Loucy (cell line): Measurements from ENCODE around the gene TFDP3.

Experiments
- H2AFZ ChIP-seq: fragments of 200-600 bp; sonication (generic); 2 replicates; pipeline ENCODE4 v1.6.0; 2016; ENCODE audit warnings: antibody characterized with exemption, mild to moderate bottlenecking, low read length, moderate library complexity
- H3F3A ChIP-seq: fragments of 200-600 bp; 2 replicates; pipeline ENCODE4 v1.6.0; 2016; ENCODE audit warnings: antibody characterized with exemption, low read depth, mild to moderate bottlenecking
- H3K27me3 ChIP-seq: fragments of 200-600 bp; sonication (generic); 2 replicates; pipeline ENCODE4 v1.6.1; 2014; ENCODE audit warnings: low read length, mild to moderate bottlenecking; ENCODE audit not compliant: insufficient read depth, poor library complexity, severe bottlenecking
- H3K36me3 ChIP-seq: fragments of 200-600 bp; sonication (generic); 2 replicates; pipeline ENCODE4 v1.6.1; 2016; ENCODE audit warnings: low read length; ENCODE audit not compliant: insufficient read depth
- H3K4me1 ChIP-seq: fragments of 200-600 bp; sonication (generic); 2 replicates; pipeline ENCODE4 v1.5.1; 2014; ENCODE audit warnings: low read length, mild to moderate bottlenecking; ENCODE audit not compliant: insufficient read depth, poor library complexity, severe bottlenecking
- H3K4me2 ChIP-seq: fragments of 200-600 bp; sonication (generic); 2 replicates; pipeline ENCODE4 v1.6.0; 2014; ENCODE audit warnings: antibody characterized with exemption, low read length, low read depth, mild to moderate bottlenecking; ENCODE audit not compliant: poor library complexity, severe bottlenecking
- H3K4me3 ChIP-seq: fragments of 200-600 bp; sonication (generic); 2 replicates; pipeline ENCODE4 v1.5.1; 2014; ENCODE audit warnings: low read length, mild to moderate bottlenecking, mixed read lengths; ENCODE audit not compliant: poor library complexity, severe bottlenecking
- H3K79me2 ChIP-seq: fragments of 200-600 bp; sonication (generic); 2 replicates; pipeline ENCODE4 v1.6.1; 2014; ENCODE audit warnings: low read length; ENCODE audit not compliant: insufficient read depth
- H3K9ac ChIP-seq: fragments of 200-600 bp; sonication (generic); 2 replicates; pipeline ENCODE4 v1.6.0; 2014; ENCODE audit warnings: mild to moderate bottlenecking, low read depth, low read length, moderate library complexity; ENCODE audit not compliant: poor library complexity, severe bottlenecking
- H3K9me2 ChIP-seq: fragments of 200-600 bp; sonication (generic); replicated peaks from 2 replicates; pipeline ENCODE4 v1.6.1; 2016; ENCODE audit warnings: low read depth, low read length, mixed read lengths
- H3K9me3 ChIP-seq: fragments of 200-600 bp; sonication (generic); 2 replicates; pipeline ENCODE4 v1.6.1; 2014; ENCODE audit warnings: mild to moderate bottlenecking, antibody characterized with exemption, low read length, low read depth; ENCODE audit not compliant: insufficient read depth
- H4K20me1 ChIP-seq: fragments of 200-600 bp; sonication (generic); 2 replicates; pipeline ENCODE4 v1.6.0; 2014; ENCODE audit warnings: antibody characterized with exemption, low read length, mild to moderate bottlenecking; ENCODE audit not compliant: insufficient read depth, poor library complexity, severe bottlenecking
- EZH2phosphoT487 ChIP-seq: fragments of 200-600 bp; IDR thresholded peaks from 2 replicates; pipeline ENCODE4 v1.6.1; 2018; ENCODE audit warnings: antibody characterized with exemption, mild to moderate bottlenecking, moderate library complexity, borderline replicate concordance
- TF ChIP-seq, protein P1 (sequence below): fragments of 200-600 bp; sonication (generic); conservative IDR thresholded peaks from 2 replicates; pipeline ENCODE4 v1.5.1; 2014; ENCODE audit warnings: mild to moderate bottlenecking, antibody characterized with exemption, low read length

TFDP3 gene

GRCh38 chrX:133214301-133214700, 3.9 kb downstream of the TFDP3 start:
- Histone ChIP-seq H2AFZ (no peak overlapping the region), H3K36me3 (no peaks in the 10 kb centered on the region), H3K9me2 (no peaks in the 10 kb centered on the region), H3K9me3 (no peaks in the 10 kb centered on the region), H4K20me1 (no peaks in the 10 kb centered on the region), H3K4me1 (no peaks in the 10 kb centered on the region), H3K4me2 (no peak overlapping the region), H3F3A (no peaks in the 10 kb centered on the region), H3K79me2 (no peaks in the 10 kb centered on the region), H3K9ac (no peak overlapping the region), H3K4me3 (no peak overlapping the region), H3K27me3 (no peaks in the 10 kb centered on the region)
- TF ChIP-seq, protein P1, sequence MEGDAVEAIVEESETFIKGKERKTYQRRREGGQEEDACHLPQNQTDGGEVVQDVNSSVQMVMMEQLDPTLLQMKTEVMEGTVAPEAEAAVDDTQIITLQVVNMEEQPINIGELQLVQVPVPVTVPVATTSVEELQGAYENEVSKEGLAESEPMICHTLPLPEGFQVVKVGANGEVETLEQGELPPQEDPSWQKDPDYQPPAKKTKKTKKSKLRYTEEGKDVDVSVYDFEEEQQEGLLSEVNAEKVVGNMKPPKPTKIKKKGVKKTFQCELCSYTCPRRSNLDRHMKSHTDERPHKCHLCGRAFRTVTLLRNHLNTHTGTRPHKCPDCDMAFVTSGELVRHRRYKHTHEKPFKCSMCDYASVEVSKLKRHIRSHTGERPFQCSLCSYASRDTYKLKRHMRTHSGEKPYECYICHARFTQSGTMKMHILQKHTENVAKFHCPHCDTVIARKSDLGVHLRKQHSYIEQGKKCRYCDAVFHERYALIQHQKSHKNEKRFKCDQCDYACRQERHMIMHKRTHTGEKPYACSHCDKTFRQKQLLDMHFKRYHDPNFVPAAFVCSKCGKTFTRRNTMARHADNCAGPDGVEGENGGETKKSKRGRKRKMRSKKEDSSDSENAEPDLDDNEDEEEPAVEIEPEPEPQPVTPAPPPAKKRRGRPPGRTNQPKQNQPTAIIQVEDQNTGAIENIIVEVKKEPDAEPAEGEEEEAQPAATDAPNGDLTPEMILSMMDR, result no peak
- no peak for TF ChIP-seq EZH2phosphoT487

DNA sequence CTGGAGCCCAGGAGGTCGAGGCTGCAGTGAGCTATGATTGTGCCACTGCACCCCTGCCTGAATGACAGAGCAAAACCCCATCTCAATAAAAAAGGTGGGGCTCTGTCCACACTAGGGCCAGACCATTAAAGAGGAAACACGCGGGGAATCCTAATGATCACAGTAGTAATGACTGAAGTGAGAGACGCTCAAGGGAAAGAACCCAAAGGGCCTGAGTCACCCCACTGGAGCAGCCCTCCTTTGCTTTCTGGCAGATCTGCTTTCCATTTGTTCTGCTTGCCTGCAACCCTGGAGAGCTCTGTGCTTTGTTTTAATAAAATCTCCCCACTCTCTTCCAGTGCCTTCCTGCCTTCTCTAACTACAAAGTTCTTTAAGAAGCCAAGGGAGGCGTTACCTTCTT, 5.0 kb downstream of the TFDP3 start:
- Histone ChIP-seq H3K27me3 (no peaks in the 10 kb centered on the region), H3K9ac (no peak overlapping the region), H3F3A (no peaks in the 10 kb centered on the region), H3K36me3 (no peaks in the 10 kb centered on the region), H3K4me2 (no peak overlapping the region), H3K4me1 (no peaks in the 10 kb centered on the region), H3K9me2 (no peaks in the 10 kb centered on the region), H4K20me1 (no peaks in the 10 kb centered on the region), H3K9me3 (no peaks in the 10 kb centered on the region), H3K79me2 (no peaks in the 10 kb centered on the region), H3K4me3 (no peak overlapping the region), H2AFZ (no peak overlapping the region)
- TF ChIP-seq, protein P1, result no peak
- no peak for TF ChIP-seq EZH2phosphoT487

- H3K9me3 ChIP-seq, result no peaks in the 10 kb centered on the region
- H4K20me1 ChIP-seq, result no peaks in the 10 kb centered on the region
- no peak overlapping the region for H3K4me2 ChIP-seq
- H3K9me2 ChIP-seq, result no peaks in the 10 kb centered on the region
- TF ChIP-seq, protein P1, result no peak
- TF ChIP-seq EZH2phosphoT487, result no peak
- no peaks in the 10 kb centered on the region for H3K79me2 ChIP-seq
- no peak overlapping the region for H2AFZ ChIP-seq
- no peak overlapping the region for H3K4me3 ChIP-seq
- no peaks in the 10 kb centered on the region for H3K27me3 ChIP-seq
- no peaks in the 10 kb centered on the region for H3F3A ChIP-seq
- no peaks in the 10 kb centered on the region for H3K4me1 ChIP-seq
- no peak overlapping the region for H3K9ac ChIP-seq
- H3K36me3 ChIP-seq, result no peaks in the 10 kb centered on the region
Observed at GRCh38 chrX:133207751-133208150, 10.4 kb downstream of the TFDP3 start.
